Peyer's patch (tissue), 4 donors: Measurements from ENCODE around the gene SPOCD1. TPM values are rescaled to one million over a fixed set of nuclear protein-coding genes. Genes with fewer than 3 reads are reported as not detected.

ENCODE experiments used
- DNase-seq, 3 donors: peaks; one replicate each; pipeline ENCODE4 v3.0.0-alpha.2; 2017 to 2019
- H3K27ac ChIP-seq, 4 donors: fragments of 200-600 bp; sonication (generic); one replicate each; pipeline ENCODE4 v1.5.1; 2016 to 2019
- H3K27me3 ChIP-seq, 2 donors: fragments of 200-600 bp; sonication (generic); one replicate each; pipeline ENCODE4 v1.5.1; 2019
- H3K36me3 ChIP-seq, 3 donors: fragments of 200-600 bp; sonication (generic); one replicate each; pipeline ENCODE4 v1.5.1; 2016 to 2019
- H3K4me1 ChIP-seq, 4 donors: fragments of 200-600 bp; sonication (generic); one replicate each; pipeline ENCODE4 v1.5.1; 2016 to 2019
- H3K4me3 ChIP-seq, 4 donors: fragments of 200-600 bp; sonication (generic); 1 replicate in 3 of 4; 2 replicates in 1 of 4; pipeline ENCODE4 v1.5.1; 2016 to 2019; ENCODE audit warnings: mild to moderate bottlenecking in 1 of 4
- H3K9me3 ChIP-seq, 4 donors: fragments of 200-600 bp; sonication (generic); one replicate each; pipeline ENCODE4 v1.5.1; 2016 to 2019; ENCODE audit warnings: mild to moderate bottlenecking in 1 of 4
- POLR2A ChIP-seq, 2 donors: fragments of 450-650 bp; IDR thresholded peaks; one replicate each; pipeline ENCODE4 v1.5.1; 2017; ENCODE audit warnings: antibody characterized with exemption in 2 of 2, mild to moderate bottlenecking in 2 of 2, moderate library complexity in 2 of 2
- total RNA-seq, 4 donors: library from RNA; depleted of rRNA; stranded (reverse); fragments of >200 nt; gene quantifications; one replicate each; pipeline ENCODE4 v1.1.0, GENCODE V29; 2016
- TF ChIP-seq, protein P1 (sequence below), 6 experiments: fragments of 450-650 bp in 4 of 6; fragments of 200-600 bp in 2 of 6; sonication (generic) in 1 of 6; IDR thresholded peaks; one replicate each; pipeline ENCODE4 v1.5.1; 2017 to 2019; ENCODE audit warnings: antibody characterized with exemption in 6 of 6, mild to moderate bottlenecking in 3 of 6, moderate library complexity in 1 of 6

SPOCD1 gene
- total RNA-seq, 4 donors from 2014 or later, result 0.80 to 3.3 TPM; not detected in 2

DNA sequence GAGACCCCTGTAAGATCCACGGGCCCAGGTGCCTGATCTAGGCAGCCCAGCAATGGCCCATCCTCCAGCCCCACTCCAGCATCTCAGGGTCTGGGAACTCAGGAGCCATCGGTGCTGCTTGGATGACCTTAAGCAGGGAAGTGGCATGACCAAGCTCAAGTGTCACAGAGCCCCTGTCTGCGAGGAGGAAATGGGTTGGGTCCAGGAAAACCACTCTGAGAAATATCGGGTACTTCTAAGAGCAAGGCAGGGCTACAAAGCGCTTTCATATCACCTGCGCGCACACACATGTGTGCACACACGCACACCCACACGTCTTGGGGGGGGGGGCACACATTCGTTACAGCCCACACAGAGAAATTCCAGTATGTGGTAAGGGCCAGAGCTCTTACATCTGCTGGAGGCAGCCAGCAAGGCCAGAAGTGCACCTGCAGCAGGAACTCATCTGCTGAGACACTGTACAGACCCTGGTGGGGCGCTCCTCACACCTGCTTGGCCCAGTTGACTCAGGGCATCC lies 32.6 kb upstream of the SPOCD1 start:
- TF ChIP-seq, protein P1, sequence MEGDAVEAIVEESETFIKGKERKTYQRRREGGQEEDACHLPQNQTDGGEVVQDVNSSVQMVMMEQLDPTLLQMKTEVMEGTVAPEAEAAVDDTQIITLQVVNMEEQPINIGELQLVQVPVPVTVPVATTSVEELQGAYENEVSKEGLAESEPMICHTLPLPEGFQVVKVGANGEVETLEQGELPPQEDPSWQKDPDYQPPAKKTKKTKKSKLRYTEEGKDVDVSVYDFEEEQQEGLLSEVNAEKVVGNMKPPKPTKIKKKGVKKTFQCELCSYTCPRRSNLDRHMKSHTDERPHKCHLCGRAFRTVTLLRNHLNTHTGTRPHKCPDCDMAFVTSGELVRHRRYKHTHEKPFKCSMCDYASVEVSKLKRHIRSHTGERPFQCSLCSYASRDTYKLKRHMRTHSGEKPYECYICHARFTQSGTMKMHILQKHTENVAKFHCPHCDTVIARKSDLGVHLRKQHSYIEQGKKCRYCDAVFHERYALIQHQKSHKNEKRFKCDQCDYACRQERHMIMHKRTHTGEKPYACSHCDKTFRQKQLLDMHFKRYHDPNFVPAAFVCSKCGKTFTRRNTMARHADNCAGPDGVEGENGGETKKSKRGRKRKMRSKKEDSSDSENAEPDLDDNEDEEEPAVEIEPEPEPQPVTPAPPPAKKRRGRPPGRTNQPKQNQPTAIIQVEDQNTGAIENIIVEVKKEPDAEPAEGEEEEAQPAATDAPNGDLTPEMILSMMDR (IDR thresholded peaks at IDR 0.05), result no peak
- no peak for TF ChIP-seq POLR2A (IDR thresholded peaks at IDR 0.05)
- Histone ChIP-seq H3K27ac (peak overlapping the region in 2 of 4 donors; percentile 12 to 60), H3K9me3 (no peaks in the 10 kb centered on the region), H3K4me3 (peak overlapping the region in 1 of 4 donors; percentile 4), H3K27me3 (no peaks in the 10 kb centered on the region), H3K36me3 (no peaks in the 10 kb centered on the region), H3K4me1 (peaks cover 0 to 5% (median 2%) of the 10 kb centered on the region in 4 donors)
- DNase-seq, result peak in 2 of 3 donors; percentile 77 to 78

DNA sequence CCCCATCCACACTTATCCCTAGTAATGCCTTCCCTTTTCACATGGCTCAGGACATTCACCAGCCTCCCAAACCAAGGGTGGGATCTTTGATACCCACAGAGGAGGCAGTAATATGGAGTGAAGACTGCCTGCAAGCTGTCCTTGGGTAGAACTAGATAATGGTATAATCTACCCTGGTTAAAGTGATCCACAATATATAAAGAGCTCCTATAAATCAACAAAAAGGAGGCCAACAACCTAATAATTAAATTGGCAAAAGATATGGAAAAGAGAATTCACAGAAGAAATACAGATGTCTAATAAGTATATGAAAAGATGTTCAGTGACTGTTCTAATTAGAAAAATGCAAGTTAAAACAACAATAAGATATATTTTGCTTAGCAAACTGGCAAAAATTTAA lies 30.7 kb upstream of the SPOCD1 start:
- Histone ChIP-seq H3K9me3 (no peaks in the 10 kb centered on the region), H3K27ac (no peak overlapping the region), H3K4me3 (no peak overlapping the region), H3K27me3 (no peaks in the 10 kb centered on the region), H3K4me1 (peaks cover 0 to 5% (median 2%) of the 10 kb centered on the region in 4 donors), H3K36me3 (no peaks in the 10 kb centered on the region)
- DNase-seq, result no peak
- no peak for TF ChIP-seq POLR2A (IDR thresholded peaks at IDR 0.05)
- TF ChIP-seq, protein P1 (IDR thresholded peaks at IDR 0.05), result no peak

GRCh38 chr1:31843506-31843905 lies 27.7 kb upstream of the SPOCD1 start:
- Histone ChIP-seq H3K4me3 (no peak overlapping the region), H3K36me3 (no peaks in the 10 kb centered on the region), H3K4me1 (peaks cover 0 to 3% (median under 1%) of the 10 kb centered on the region in 4 donors), H3K27me3 (no peaks in the 10 kb centered on the region), H3K9me3 (no peaks in the 10 kb centered on the region), H3K27ac (no peak overlapping the region)
- DNase-seq, result peak in 1 of 3 donors; percentile 29
- TF ChIP-seq, protein P1 (IDR thresholded peaks at IDR 0.05), result no peak
- TF ChIP-seq POLR2A (IDR thresholded peaks at IDR 0.05), result no peak

DNA sequence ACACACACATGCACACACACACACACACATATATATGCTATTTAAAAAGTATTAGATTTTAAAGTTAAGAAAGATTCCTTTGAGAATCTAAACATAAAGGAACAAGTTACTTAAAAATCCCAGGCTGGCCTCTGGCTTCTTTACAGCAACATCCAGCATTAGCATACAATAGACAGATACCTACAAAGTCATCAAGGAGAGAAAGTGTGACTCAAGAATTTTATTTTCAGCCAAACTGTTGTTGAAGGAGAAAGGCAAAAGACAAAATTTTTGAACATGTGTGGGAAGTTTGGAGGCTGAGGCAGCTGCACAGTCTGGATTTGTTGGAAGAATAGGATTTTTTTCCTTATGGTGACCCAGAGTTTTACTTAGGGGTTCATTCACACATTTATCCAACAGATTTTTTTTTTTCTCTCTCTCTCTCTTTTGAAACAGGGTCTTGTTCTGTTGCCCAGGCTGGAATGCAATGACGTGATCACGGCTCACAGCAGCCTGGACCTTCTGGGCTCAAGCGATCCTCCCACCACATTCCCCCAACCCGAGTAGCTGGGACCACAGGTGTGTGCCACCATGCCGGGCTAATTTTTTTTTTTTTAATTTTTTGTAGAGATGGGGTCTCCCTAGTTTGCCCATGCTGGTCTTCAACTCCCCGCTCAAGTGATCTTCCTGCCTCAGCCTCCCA lies 24.0 kb upstream of the SPOCD1 start:
- no peak overlapping the region for H3K4me3 ChIP-seq
- no peak for TF ChIP-seq POLR2A (IDR thresholded peaks at IDR 0.05)
- TF ChIP-seq, protein P1 (IDR thresholded peaks at IDR 0.05), result no peak
- no peaks in the 10 kb centered on the region for H3K27me3 ChIP-seq
- H3K4me1 ChIP-seq, result peaks cover 0 to 11% (median 5%) of the 10 kb centered on the region in 4 donors
- no peak overlapping the region for H3K27ac ChIP-seq
- H3K9me3 ChIP-seq, result no peaks in the 10 kb centered on the region
- peak in 1 of 3 donors; percentile 30 for DNase-seq
- no peaks in the 10 kb centered on the region for H3K36me3 ChIP-seq

DNA sequence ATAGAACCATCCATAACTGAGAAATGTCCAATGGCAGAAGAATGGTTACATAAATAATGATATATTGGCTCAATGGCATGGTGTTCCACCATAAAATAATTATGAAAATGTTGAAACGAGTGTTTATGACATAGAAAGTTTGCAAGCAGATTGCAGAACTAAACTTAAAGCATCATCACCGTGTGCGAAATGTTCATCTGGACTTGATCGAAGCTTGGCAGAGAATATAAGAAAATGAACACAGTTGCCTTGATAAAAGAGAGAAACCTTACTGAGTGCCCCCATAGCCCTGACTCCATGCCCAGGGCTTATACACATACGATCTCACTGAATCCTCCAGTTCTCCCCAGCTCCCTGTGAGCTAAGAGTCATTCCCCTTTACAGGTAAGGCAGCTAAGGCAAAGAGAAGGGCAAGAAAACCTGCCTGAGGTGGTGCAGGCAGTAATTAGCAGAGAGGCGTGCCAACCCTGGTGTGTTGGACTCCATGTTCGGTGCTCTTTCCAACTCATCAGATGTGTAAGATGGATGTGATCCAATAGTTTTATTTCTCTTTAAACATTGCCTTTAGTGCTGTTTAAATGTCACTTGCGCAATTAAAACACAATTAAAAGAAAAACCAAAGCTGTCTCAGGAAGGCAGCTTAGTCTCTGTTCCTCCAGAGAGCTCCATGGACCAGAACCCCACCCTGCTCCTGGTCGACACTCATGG lies 21.8 kb upstream of the SPOCD1 start:
- TF ChIP-seq POLR2A (IDR thresholded peaks at IDR 0.05), result no peak
- TF ChIP-seq, protein P1 (IDR thresholded peaks at IDR 0.05), result no peak
- H3K4me3 ChIP-seq, result no peak overlapping the region
- no peaks in the 10 kb centered on the region for H3K36me3 ChIP-seq
- H3K27ac ChIP-seq, result peak overlapping the region in 1 of 4 donors; percentile 72
- no peaks in the 10 kb centered on the region for H3K9me3 ChIP-seq
- peak in 1 of 3 donors; percentile 47 for DNase-seq
- H3K4me1 ChIP-seq, result peaks cover 0 to 11% (median 5%) of the 10 kb centered on the region in 4 donors
- no peaks in the 10 kb centered on the region for H3K27me3 ChIP-seq
